Measurements from ENCODE around the gene IFNL3. TPM values are rescaled to one million over a fixed set of nuclear protein-coding genes. Genes with fewer than 3 reads are reported as not detected.

IFNL3 gene
- total and polyA plus RNA-seq, 9 of the 15 experiments (the other 6 are each of a cell fraction or from before 2014, with no cell fraction given) = not detected

DNA sequence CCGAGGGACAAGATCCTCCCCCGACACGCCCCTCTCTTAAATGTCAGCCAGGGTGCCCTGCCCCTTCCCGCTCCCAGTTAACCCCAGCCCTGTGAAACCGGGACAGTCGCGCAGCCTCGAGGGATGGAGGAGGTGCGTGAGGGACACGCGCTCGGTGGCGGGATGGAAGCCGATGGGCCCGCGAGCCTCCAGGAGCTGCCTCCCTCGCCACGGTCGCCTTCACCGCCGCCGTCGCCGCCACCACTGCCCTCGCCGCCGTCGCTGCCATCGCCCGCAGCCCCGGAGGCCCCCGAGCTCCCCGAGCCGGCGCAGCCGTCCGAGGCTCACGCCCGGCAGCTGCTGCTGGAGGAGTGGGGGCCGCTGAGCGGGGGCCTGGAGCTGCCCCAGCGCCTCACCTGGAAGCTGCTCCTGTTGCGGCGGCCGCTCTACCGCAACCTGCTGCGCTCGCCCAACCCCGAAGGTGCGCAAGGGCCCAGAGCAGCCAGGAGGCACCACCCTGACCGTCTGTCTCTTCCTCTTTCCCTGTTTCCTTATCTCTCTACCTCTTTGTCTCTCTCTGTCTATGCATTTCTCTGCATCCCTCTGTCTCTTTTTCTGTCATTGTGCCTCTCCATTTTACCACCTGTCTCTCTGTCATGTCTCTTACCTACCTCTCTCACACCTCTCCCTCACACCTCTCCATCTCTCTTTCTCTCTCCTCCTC, 47.8 kb downstream of the IFNL3 start, which contains the start of gene NCCRP1 (continued):
- TF ChIP-seq, protein P1, sequence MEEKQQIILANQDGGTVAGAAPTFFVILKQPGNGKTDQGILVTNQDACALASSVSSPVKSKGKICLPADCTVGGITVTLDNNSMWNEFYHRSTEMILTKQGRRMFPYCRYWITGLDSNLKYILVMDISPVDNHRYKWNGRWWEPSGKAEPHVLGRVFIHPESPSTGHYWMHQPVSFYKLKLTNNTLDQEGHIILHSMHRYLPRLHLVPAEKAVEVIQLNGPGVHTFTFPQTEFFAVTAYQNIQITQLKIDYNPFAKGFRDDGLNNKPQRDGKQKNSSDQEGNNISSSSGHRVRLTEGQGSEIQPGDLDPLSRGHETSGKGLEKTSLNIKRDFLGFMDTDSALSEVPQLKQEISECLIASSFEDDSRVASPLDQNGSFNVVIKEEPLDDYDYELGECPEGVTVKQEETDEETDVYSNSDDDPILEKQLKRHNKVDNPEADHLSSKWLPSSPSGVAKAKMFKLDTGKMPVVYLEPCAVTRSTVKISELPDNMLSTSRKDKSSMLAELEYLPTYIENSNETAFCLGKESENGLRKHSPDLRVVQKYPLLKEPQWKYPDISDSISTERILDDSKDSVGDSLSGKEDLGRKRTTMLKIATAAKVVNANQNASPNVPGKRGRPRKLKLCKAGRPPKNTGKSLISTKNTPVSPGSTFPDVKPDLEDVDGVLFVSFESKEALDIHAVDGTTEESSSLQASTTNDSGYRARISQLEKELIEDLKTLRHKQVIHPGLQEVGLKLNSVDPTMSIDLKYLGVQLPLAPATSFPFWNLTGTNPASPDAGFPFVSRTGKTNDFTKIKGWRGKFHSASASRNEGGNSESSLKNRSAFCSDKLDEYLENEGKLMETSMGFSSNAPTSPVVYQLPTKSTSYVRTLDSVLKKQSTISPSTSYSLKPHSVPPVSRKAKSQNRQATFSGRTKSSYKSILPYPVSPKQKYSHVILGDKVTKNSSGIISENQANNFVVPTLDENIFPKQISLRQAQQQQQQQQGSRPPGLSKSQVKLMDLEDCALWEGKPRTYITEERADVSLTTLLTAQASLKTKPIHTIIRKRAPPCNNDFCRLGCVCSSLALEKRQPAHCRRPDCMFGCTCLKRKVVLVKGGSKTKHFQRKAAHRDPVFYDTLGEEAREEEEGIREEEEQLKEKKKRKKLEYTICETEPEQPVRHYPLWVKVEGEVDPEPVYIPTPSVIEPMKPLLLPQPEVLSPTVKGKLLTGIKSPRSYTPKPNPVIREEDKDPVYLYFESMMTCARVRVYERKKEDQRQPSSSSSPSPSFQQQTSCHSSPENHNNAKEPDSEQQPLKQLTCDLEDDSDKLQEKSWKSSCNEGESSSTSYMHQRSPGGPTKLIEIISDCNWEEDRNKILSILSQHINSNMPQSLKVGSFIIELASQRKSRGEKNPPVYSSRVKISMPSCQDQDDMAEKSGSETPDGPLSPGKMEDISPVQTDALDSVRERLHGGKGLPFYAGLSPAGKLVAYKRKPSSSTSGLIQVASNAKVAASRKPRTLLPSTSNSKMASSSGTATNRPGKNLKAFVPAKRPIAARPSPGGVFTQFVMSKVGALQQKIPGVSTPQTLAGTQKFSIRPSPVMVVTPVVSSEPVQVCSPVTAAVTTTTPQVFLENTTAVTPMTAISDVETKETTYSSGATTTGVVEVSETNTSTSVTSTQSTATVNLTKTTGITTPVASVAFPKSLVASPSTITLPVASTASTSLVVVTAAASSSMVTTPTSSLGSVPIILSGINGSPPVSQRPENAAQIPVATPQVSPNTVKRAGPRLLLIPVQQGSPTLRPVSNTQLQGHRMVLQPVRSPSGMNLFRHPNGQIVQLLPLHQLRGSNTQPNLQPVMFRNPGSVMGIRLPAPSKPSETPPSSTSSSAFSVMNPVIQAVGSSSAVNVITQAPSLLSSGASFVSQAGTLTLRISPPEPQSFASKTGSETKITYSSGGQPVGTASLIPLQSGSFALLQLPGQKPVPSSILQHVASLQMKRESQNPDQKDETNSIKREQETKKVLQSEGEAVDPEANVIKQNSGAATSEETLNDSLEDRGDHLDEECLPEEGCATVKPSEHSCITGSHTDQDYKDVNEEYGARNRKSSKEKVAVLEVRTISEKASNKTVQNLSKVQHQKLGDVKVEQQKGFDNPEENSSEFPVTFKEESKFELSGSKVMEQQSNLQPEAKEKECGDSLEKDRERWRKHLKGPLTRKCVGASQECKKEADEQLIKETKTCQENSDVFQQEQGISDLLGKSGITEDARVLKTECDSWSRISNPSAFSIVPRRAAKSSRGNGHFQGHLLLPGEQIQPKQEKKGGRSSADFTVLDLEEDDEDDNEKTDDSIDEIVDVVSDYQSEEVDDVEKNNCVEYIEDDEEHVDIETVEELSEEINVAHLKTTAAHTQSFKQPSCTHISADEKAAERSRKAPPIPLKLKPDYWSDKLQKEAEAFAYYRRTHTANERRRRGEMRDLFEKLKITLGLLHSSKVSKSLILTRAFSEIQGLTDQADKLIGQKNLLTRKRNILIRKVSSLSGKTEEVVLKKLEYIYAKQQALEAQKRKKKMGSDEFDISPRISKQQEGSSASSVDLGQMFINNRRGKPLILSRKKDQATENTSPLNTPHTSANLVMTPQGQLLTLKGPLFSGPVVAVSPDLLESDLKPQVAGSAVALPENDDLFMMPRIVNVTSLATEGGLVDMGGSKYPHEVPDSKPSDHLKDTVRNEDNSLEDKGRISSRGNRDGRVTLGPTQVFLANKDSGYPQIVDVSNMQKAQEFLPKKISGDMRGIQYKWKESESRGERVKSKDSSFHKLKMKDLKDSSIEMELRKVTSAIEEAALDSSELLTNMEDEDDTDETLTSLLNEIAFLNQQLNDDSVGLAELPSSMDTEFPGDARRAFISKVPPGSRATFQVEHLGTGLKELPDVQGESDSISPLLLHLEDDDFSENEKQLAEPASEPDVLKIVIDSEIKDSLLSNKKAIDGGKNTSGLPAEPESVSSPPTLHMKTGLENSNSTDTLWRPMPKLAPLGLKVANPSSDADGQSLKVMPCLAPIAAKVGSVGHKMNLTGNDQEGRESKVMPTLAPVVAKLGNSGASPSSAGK (IDR thresholded peaks at IDR 0.05) = peak; percentile 83
- TF ChIP-seq CHCHD3 (CRISPR knock-in tag; IDR thresholded peaks at IDR 0.05) (no peak), HMG20B (CRISPR knock-in tag; IDR thresholded peaks at IDR 0.05) (no peak), RAD21 (CRISPR knock-in tag; conservative IDR thresholded peaks at IDR 0.05 in 1 of 2, IDR thresholded peaks at IDR 0.05 in 1 of 2) (no peak), SRSF3 (IDR thresholded peaks at IDR 0.05; ENCODE audit: insufficient read depth, low read length) (no peak), ZBTB2 (IDR thresholded peaks at IDR 0.05) (no peak), ELF4 (CRISPR knock-in tag; IDR thresholded peaks at IDR 0.05) (peak; percentile 38; the same call in 1 of the 2 replicates), ZNF121 (CRISPR knock-in tag; conservative IDR thresholded peaks at IDR 0.05) (no peak), ZKSCAN1 (IDR thresholded peaks at IDR 0.05; ENCODE audit: low read depth, low read length) (no peak)
- TF ChIP-seq, protein P2, sequence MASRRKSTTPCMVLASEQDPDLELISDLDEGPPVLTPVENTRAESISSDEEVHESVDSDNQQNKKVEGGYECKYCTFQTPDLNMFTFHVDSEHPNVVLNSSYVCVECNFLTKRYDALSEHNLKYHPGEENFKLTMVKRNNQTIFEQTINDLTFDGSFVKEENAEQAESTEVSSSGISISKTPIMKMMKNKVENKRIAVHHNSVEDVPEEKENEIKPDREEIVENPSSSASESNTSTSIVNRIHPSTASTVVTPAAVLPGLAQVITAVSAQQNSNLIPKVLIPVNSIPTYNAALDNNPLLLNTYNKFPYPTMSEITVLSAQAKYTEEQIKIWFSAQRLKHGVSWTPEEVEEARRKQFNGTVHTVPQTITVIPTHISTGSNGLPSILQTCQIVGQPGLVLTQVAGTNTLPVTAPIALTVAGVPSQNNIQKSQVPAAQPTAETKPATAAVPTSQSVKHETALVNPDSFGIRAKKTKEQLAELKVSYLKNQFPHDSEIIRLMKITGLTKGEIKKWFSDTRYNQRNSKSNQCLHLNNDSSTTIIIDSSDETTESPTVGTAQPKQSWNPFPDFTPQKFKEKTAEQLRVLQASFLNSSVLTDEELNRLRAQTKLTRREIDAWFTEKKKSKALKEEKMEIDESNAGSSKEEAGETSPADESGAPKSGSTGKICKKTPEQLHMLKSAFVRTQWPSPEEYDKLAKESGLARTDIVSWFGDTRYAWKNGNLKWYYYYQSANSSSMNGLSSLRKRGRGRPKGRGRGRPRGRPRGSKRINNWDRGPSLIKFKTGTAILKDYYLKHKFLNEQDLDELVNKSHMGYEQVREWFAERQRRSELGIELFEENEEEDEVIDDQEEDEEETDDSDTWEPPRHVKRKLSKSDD (conservative IDR thresholded peaks at IDR 0.05; ENCODE audit: low read length) = no peak
